Right atrium auricular region (tissue), 2 donors: ENCODE results near the gene MLN. TPM values are rescaled to one million over a fixed set of nuclear protein-coding genes. Genes with fewer than 3 reads are reported as not detected.

ENCODE experiments used
- DNase-seq: peaks from one replicate; pipeline ENCODE4 v3.0.0-alpha.2; 2019; ENCODE audit warnings: low spot score
- H3K27ac ChIP-seq, 2 donors: fragments of 200-600 bp; sonication (generic); 1 replicate in 1 of 2; 2 replicates in 1 of 2; pipeline ENCODE4 v1.5.1; 2016 to 2019
- H3K27me3 ChIP-seq, 2 donors: fragments of 200-600 bp; sonication (generic); one replicate each; pipeline versions ENCODE4 v1.5.1 to v1.6.0; 2017 to 2019
- H3K36me3 ChIP-seq: fragments of 200-600 bp; sonication (generic); one replicate; pipeline ENCODE4 v1.5.1; 2016
- H3K4me1 ChIP-seq, 2 donors: fragments of 200-600 bp; sonication (generic); one replicate each; pipeline versions ENCODE4 v1.5.1 to v1.6.0; 2017 to 2019
- H3K4me3 ChIP-seq, 2 donors: fragments of 200-600 bp; sonication (generic); 1 replicate in 1 of 2; 2 replicates in 1 of 2; pipeline ENCODE4 v1.5.1; 2017 to 2019; ENCODE audit warnings: mild to moderate bottlenecking in 1 of 2, moderate library complexity in 1 of 2
- H3K9me3 ChIP-seq, 2 donors: fragments of 200-600 bp; sonication (generic); one replicate each; pipeline ENCODE4 v1.5.1; 2019
- CTCF ChIP-seq, 2 donors: fragments of 200-600 bp; sonication (generic); IDR thresholded peaks; one replicate each; pipeline ENCODE4 v1.5.1; 2019; ENCODE audit warnings: antibody characterized with exemption in 2 of 2
- total RNA-seq, 2 donors: library from RNA; depleted of rRNA; stranded (reverse); fragments of >200 nt; gene quantifications; one replicate each; pipeline ENCODE4 v1.1.0, GENCODE V29; 2016

The MLN gene
- total RNA-seq, 2 donors from 2014 or later: not detected

GRCh38 chr6:33820784-33821520 lies 17.1 kb upstream of the MLN start:
- H3K9me3 ChIP-seq: no peaks in the 10 kb centered on the region
- no peaks in the 10 kb centered on the region for H3K27me3 ChIP-seq
- H3K27ac ChIP-seq: no peak overlapping the region
- DNase-seq: no peak
- no peaks in the 10 kb centered on the region for H3K4me1 ChIP-seq
- no peak overlapping the region for H3K4me3 ChIP-seq
- TF ChIP-seq CTCF (IDR thresholded peaks at IDR 0.05): no peak
- H3K36me3 ChIP-seq: no peaks in the 10 kb centered on the region

- Histone ChIP-seq H3K4me3 (no peak overlapping the region), H3K9me3 (no peaks in the 10 kb centered on the region), H3K27me3 (no peaks in the 10 kb centered on the region), H3K36me3 (no peaks in the 10 kb centered on the region), H3K4me1 (no peaks in the 10 kb centered on the region), H3K27ac (no peak overlapping the region)
- no peak for TF ChIP-seq CTCF (IDR thresholded peaks at IDR 0.05)
- DNase-seq: no peak
Observed at GRCh38 chr6:33820243-33820642, 16.4 kb upstream of the MLN start.

- Histone ChIP-seq H3K36me3 (no peaks in the 10 kb centered on the region), H3K9me3 (no peaks in the 10 kb centered on the region), H3K4me1 (no peaks in the 10 kb centered on the region), H3K4me3 (no peak overlapping the region), H3K27ac (no peak overlapping the region), H3K27me3 (no peaks in the 10 kb centered on the region)
- no peak for TF ChIP-seq CTCF (IDR thresholded peaks at IDR 0.05)
- no peak for DNase-seq
Observed at GRCh38 chr6:33819021-33819420, 15.2 kb upstream of the MLN start.

GRCh38 chr6:33818293-33818692 lies 14.5 kb upstream of the MLN start:
- Histone ChIP-seq H3K27ac (no peak overlapping the region), H3K4me1 (no peaks in the 10 kb centered on the region), H3K9me3 (no peaks in the 10 kb centered on the region), H3K4me3 (no peak overlapping the region), H3K27me3 (no peaks in the 10 kb centered on the region), H3K36me3 (no peaks in the 10 kb centered on the region)
- TF ChIP-seq CTCF (IDR thresholded peaks at IDR 0.05): no peak
- DNase-seq: no peak

DNA sequence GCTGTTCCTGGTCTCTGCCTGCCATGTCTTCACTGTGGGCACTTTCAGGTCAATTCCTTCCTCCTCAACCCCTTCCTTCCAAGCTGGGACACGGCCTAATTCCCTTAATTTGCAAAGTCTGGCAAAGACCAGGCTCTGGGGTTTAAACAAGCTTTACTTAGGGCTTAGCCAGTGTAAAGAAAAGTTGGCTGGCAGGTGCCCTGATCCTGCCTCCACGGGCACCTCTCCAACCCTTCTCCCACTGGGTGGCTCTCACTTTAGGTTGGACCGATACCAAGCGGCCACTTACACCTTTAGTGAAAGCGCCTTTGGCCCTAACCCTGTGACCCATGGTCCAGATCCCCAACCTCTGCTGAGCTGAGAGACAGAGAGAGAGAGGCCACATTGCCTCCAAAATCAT lies 13.7 kb upstream of the MLN start:
- Histone ChIP-seq H3K27ac (no peak overlapping the region), H3K27me3 (no peaks in the 10 kb centered on the region), H3K4me1 (no peaks in the 10 kb centered on the region), H3K9me3 (no peaks in the 10 kb centered on the region), H3K36me3 (no peaks in the 10 kb centered on the region), H3K4me3 (no peak overlapping the region)
- no peak for TF ChIP-seq CTCF (IDR thresholded peaks at IDR 0.05)
- no peak for DNase-seq

GRCh38 chr6:33816911-33817310 lies 13.1 kb upstream of the MLN start:
- H3K27me3 ChIP-seq: no peaks in the 10 kb centered on the region

More at GRCh38 chr6:33816911-33817310, 13.1 kb upstream of the MLN start:
- no peak overlapping the region for H3K27ac ChIP-seq
- no peaks in the 10 kb centered on the region for H3K9me3 ChIP-seq
- H3K4me3 ChIP-seq: no peak overlapping the region
- no peaks in the 10 kb centered on the region for H3K36me3 ChIP-seq
- DNase-seq: no peak
- H3K4me1 ChIP-seq: no peaks in the 10 kb centered on the region
- TF ChIP-seq CTCF (IDR thresholded peaks at IDR 0.05): no peak
